Uterus (tissue), 4 donors: ENCODE results near the gene CEBPE. TPM values are rescaled to one million over a fixed set of nuclear protein-coding genes. Genes with fewer than 3 reads are reported as not detected.

ENCODE experiments used
- DNase-seq, 2 donors: peaks; one replicate each; pipeline ENCODE4 v3.0.0-alpha.2; 2019 to 2020
- H3K27ac ChIP-seq, 2 donors: fragments of 200-600 bp; sonication (generic); 1 replicate in 1 of 2; 2 replicates in 1 of 2; pipeline ENCODE4 v1.5.1; 2016 to 2018
- H3K27me3 ChIP-seq, 2 donors: fragments of 200-600 bp; sonication (generic); one replicate each; pipeline ENCODE4 v1.5.1; 2018 to 2019; ENCODE audit warnings: control low read depth in 1 of 2
- H3K36me3 ChIP-seq, 2 donors: fragments of 200-600 bp; sonication (generic); one replicate each; pipeline ENCODE4 v1.5.1; 2019; ENCODE audit warnings: control low read depth in 1 of 2
- H3K4me1 ChIP-seq, 2 donors: fragments of 200-600 bp; sonication (generic); one replicate each; pipeline ENCODE4 v1.5.1; 2018 to 2019; ENCODE audit warnings: control low read depth in 1 of 2
- H3K4me3 ChIP-seq, 2 donors: fragments of 200-600 bp; sonication (generic); 1 replicate in 1 of 2; 2 replicates in 1 of 2; pipeline ENCODE4 v1.5.1; 2018 to 2019; ENCODE audit warnings: mild to moderate bottlenecking in 1 of 2
- H3K9me3 ChIP-seq, 2 donors: fragments of 200-600 bp; sonication (generic); one replicate each; pipeline ENCODE4 v1.5.1; 2019; ENCODE audit warnings: control low read depth in 1 of 2
- CTCF ChIP-seq, 4 experiments: fragments of 200-600 bp in 2 of 4; fragments of 450-650 bp in 2 of 4; sonication (generic) in 2 of 4; IDR thresholded peaks; one replicate each; pipeline ENCODE4 v1.5.1; 2016 to 2019; ENCODE audit warnings: antibody characterized with exemption in 4 of 4, mild to moderate bottlenecking in 2 of 4, moderate library complexity in 1 of 4
- POLR2A ChIP-seq, 2 donors: fragments of 450-650 bp; IDR thresholded peaks; one replicate each; pipeline ENCODE4 v1.6.1; 2016; ENCODE audit warnings: antibody characterized with exemption in 2 of 2, mild to moderate bottlenecking in 1 of 2, moderate library complexity in 1 of 2
- intact Hi-C: fragments of 100-400 bp; cut with DNase I; formaldehyde crosslinking; loops from one replicate; pipeline ENCODE4 v1.15.1; 2023; ENCODE audit warnings: low total_unique reads
- total RNA-seq, 4 donors: library from RNA; depleted of rRNA in 3 of 4; stranded (reverse); fragments of >200 nt in 3 of 4; gene quantifications; one replicate each; pipeline versions ENCODE4 v1.1.0 to v1.2.4, GENCODE V29; 2014 to 2023
- donor health status: DM: yes; HTN: yes; CAD: no.

Gene CEBPE
- total RNA-seq, 4 donors from 2014 or later: not detected

GRCh38 chr14:23105348-23105824 is 13.7 kb downstream of the CEBPE start:
- Histone ChIP-seq H3K4me3 (no peak overlapping the region), H3K36me3 (no peaks in the 10 kb centered on the region), H3K4me1 (no peaks in the 10 kb centered on the region), H3K9me3 (no peaks in the 10 kb centered on the region), H3K27me3 (no peaks in the 10 kb centered on the region), H3K27ac (no peak overlapping the region)
- DNase-seq: no peak
- no peak for TF ChIP-seq CTCF (IDR thresholded peaks at IDR 0.05)
- no peak for TF ChIP-seq POLR2A (IDR thresholded peaks at IDR 0.05)
- intact Hi-C loops: no loop called here

- H3K27ac ChIP-seq: no peak within 1 kb of the TSS
- DNase-seq: no peak
- intact Hi-C loops: no loop called here
- H3K27me3 ChIP-seq: no peaks in the 10 kb centered on the region
- H3K36me3 ChIP-seq: no peaks in the 10 kb centered on the region
- TF ChIP-seq POLR2A (IDR thresholded peaks at IDR 0.05) (no peak), CTCF (IDR thresholded peaks at IDR 0.05) (no peak)
- H3K4me3 ChIP-seq: no peak within 1 kb of the TSS
- H3K4me1 ChIP-seq: no peaks in the 10 kb centered on the region
- no peaks in the 10 kb centered on the region for H3K9me3 ChIP-seq
Measured at GRCh38 chr14:23104591-23105347, 14.3 kb downstream of the CEBPE start, which contains the start of gene CIROP. Gene CIROP, minus strand, starts transcription at chr14:23104989. Its CDS starts 69 bp downstream, at chr14:23104920.

- H3K9me3 ChIP-seq: no peaks in the 10 kb centered on the region
- intact Hi-C loops: no loop called here
- TF ChIP-seq CTCF (IDR thresholded peaks at IDR 0.05): no peak
- no peak for TF ChIP-seq POLR2A (IDR thresholded peaks at IDR 0.05)
- no peaks in the 10 kb centered on the region for H3K4me1 ChIP-seq
- no peak overlapping the region for H3K27ac ChIP-seq
- H3K27me3 ChIP-seq: no peaks in the 10 kb centered on the region
- no peak overlapping the region for H3K4me3 ChIP-seq
- DNase-seq: no peak
- no peaks in the 10 kb centered on the region for H3K36me3 ChIP-seq
Measured at GRCh38 chr14:23104070-23104590, 14.9 kb downstream of the CEBPE start.

GRCh38 chr14:23103581-23103980 is 15.5 kb downstream of the CEBPE start:
- H3K27ac ChIP-seq: no peak overlapping the region
- H3K4me3 ChIP-seq: no peak overlapping the region
- intact Hi-C loops: no loop called here
- no peaks in the 10 kb centered on the region for H3K4me1 ChIP-seq
- no peaks in the 10 kb centered on the region for H3K9me3 ChIP-seq
- H3K36me3 ChIP-seq: no peaks in the 10 kb centered on the region
- TF ChIP-seq POLR2A (IDR thresholded peaks at IDR 0.05) (no peak), CTCF (IDR thresholded peaks at IDR 0.05) (no peak)
- H3K27me3 ChIP-seq: no peaks in the 10 kb centered on the region
- DNase-seq: no peak

GRCh38 chr14:23102801-23103200 is 16.3 kb downstream of the CEBPE start:
- Histone ChIP-seq H3K27me3 (no peaks in the 10 kb centered on the region), H3K36me3 (no peaks in the 10 kb centered on the region), H3K4me1 (no peaks in the 10 kb centered on the region), H3K9me3 (no peaks in the 10 kb centered on the region), H3K27ac (no peak overlapping the region), H3K4me3 (no peak overlapping the region)
- no peak for DNase-seq
- intact Hi-C loops: no loop called here
- no peak for TF ChIP-seq CTCF (IDR thresholded peaks at IDR 0.05)
- TF ChIP-seq POLR2A (IDR thresholded peaks at IDR 0.05): no peak
